DMS153 treated with DMSO at 0.1 percent for 48 hours (cell line): ENCODE results near the gene MYH1.

ENCODE experiments used
- DNase-seq: peaks from one replicate; lab custom pipeline; 2025; ENCODE audit not compliant: unreplicated experiment; lab: John Stamatoyannopoulos, UW

MYH1 gene

DNA sequence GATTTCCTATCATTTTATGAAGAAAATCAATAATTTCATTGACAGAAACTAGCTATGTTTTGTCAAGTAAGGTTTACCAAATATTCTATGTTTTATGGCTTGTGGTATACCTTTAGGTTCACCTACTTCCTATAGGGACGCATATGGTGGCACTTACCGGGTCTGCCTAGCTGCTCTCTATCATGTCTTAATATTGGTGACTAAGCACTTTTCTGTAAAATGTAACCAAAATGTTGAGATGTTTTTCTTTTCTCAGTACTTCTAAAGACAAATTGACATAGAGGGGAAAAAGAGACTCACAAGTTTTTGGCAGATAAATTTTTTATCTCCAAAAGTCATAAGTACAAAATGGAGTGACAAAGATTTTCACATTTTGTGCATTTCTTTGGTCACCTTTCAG is 26.3 kb downstream of the MYH1 start:
- DNase-seq, result no peak

DNA sequence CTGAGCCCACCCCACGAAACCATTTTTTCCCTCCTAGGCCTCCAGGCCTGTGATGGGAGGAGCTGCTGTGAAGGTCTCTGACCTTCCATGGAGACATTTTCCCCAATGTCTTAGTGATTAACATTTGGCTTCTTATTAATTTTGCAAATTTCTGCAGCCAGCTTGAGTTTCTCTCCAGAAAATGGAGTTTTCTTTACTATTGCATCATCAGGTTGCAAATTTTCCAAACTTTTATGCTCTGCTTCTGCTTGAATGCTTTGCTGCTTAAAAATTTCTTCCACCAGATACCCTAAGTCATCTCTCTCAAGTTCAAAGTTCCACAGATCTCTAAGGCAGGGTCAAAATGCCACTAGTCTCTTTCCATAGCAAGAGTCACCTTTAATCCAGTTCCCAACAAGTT is 36.1 kb downstream of the MYH1 start:
- DNase-seq, result no peak

DNA sequence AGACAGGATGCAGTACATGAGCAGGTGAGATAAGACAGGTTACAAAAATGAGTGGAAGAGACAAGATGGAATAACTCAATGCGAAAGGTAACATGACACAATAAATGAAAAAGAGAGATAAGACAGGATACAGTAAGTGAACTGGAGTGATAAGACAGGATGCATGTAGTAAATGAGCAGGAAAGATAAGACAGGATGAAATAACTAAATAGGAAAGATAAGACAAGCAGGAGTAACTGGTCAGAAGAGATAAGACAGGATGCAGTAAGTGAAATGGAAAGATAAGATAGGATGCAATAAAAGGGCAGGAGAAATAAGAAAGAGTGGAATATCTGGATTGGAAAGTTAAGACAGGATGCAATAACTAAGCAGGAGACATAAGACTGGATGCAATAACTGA is 40.6 kb downstream of the MYH1 start:
- DNase-seq, result no peak

DNA sequence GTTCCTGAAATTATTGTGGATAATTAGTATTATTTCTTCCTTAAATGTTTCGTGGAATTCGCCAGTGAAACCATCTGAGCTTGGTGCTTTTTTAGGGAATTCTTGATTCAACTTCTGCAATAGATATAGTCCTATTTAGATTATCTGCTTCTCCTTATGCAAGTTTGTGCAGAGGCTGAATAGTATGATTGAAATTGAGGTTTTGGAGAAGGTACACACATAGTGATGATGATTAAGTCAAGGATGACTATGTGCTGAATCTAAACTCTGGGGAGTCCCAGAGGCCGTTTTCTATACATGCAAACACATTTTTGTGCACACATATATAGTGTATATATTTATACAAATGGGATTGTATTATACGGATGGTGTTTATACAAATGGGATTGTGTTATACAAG is 43.8 kb downstream of the MYH1 start:
- DNase-seq, result no peak

DNA sequence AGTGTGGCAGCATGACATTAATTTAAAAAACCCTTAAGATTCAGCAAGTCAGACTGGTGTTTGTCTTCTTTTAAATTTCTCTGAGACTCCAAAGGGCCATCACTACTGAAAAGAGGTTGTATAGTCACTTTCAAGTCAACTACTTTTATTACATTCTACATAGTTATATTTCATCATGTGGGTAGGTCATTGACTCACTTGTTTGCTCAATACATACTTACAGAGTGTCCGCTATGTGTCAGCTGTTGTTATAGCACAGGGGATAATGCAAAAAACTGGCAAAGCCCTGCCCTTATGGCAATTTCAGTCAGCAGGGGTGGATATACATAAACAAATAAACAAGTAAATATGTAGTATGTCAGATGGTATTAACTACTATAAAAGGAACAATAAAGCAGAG is 46.5 kb downstream of the MYH1 start:
- no peak for DNase-seq

DNA sequence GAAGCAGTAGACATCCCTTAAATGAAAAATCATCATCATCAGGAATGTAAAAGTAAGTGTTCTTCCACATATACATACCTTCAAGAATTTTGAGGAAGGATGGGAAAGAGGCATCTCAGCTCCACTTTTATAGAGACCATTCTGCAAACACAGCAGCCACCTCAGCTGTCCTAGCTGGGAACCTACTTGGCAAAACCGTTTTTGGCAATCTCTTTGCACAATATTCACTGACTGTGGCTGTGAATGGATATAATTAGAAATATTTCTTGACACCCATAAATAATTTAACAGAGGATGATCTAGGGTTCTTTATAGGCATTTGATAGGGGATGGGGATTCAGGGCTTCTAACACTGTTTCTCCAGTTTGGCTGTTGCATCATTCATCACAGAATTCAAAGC is 48.9 kb downstream of the MYH1 start, which contains the start of gene MYH4:
Gene MYH4, minus strand, starts transcription at position 101 of the 400 bp plus-strand sequence. CDS start 2,814 bp downstream, outside the sequence.
- DNase-seq, result no peak

DNA sequence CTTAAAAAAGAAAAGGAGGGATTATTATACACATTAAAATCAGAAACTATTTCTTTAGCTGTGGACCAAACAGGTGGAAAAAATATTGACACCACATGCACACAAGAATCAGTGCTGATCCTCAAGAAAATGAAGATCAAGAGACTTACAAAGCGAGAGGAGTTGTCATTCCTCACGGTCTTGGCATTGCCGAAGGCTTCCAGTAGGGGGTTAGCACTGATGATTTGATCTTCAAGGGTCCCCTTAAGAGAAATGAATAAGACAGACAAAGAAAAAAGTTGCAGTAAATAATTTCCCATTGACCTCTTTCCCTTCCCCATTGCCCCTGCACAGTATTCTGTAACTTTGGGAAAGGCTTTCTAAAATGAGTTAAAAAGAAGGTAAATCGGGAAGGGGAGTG is 54.9 kb downstream of the MYH1 start:
- no peak for DNase-seq

DNA sequence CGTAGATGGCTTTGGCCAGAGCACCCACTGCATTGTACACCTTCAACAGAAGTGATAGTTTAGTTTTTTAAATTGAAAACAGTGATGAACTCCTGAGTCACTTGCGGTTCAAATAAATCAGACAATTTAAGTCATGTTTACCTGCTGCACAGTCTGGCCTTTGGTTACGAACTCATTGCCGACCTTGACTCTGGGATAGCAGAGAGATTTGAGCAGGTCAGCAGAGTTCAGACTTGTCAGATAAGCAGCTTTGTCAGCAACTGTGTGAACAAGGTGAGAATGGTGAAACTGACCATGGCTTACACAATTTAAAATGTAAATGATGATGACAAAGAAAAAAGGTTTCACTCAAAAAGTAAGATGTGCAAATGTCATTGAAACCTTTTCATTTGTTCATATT is 58.3 kb downstream of the MYH1 start:
- no peak for DNase-seq

DNA sequence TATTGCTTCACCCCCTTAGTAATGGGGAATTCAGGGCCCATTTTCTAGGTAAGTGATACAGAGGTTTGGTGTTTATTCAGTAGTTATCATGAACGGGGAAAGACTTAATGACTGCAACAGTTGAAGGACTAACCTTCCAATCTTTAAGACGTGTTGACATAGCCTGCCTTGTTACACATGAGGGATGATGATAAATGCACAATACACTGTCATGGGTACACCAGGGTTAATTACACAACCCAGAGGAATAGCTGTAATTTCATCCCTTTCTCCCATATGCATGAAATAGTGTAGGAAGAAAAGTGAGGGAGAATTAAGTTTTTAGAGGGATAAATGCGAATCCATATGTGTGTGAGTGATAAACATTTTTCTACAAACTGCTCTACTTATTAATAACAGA is 59.6 kb downstream of the MYH1 start:
- no peak for DNase-seq

DNA sequence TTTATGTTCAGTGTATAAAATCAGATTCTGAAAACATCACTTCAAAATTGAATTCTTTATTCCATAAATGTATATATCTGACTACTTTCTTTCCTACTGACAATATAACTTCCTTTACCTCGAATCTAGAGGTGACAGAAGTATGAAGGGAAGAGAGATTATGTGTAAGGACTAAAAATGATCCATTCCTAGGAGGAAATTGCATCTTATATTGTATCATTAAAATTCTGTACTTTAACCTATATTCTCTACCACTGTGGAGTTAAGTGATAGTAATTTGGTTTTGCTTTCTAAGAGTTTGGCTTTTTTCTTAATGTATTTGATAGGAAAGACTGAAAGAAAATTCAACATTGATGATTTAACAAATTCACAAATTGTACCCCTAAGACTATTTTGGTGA is 60.4 kb downstream of the MYH1 start:
- DNase-seq, result no peak

DNA sequence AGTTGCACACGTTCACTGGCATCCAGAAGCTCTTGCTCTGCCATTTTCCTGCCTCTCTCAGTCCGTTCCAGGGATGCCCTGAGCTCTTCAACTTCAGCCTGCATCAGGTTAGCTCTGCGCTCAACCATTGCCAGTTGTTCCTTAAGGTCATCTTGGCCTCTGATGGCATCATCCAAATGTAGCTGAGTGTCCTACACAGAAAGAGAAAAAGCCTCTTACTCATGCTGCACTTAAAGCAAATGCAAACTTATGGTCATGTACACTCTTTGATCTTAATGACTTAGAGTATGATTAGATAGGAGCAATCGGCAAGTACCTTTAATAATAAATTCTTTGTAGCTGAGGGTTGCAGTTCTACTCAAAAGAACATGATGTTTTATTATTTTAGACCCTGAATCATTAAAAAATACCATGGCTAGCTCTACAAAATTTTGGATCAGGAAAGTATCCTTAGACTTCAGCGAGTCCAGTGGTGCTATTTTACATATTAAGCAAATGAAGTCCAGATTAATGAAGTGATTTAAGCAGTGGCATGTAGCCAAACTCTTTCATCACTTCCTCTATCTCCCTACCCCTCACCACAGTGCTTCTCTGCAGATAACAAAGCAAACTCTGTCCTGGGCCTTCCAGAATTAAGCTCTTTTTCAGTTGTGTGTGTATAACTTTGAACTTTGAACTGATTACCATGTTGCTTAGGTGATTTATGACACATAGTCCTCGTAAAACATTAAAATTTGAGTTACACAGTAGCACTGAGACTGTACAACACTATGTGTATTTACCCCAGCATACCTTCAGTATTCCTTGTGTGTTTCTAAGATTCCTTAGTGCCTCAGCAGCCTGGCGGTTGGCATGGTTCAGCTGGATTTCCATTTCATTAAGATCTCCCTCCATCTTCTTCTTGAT is 71.1 kb downstream of the MYH1 start:
- no peak for DNase-seq
